ENCODE measurements around the gene DTWD2.
"Not testable (repeated sequence)": the region's sequence is repeated elsewhere in the genome, so short reads cannot be mapped to it uniquely, and the experiment has no call there.

The DTWD2 gene

DNA sequence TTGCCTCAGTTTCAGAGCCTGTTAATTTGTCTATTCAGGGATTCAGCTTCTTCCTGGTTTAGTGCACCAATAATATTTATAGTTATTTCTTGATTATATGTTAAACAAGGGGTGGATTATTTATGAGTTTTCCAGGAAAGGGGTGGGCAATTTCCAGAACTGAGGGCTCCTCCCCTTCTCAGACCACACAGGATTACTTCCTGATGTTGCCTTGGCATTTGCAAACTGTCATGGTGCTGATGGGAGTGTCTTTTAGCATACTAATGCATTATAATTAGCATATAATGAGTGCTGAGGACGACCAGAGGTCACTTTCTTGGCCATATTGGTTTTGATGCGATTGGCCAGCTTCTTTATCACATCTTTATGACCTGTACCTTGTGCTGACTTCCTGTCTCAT lies 6.2 kb upstream of the DTWD2 start:
- no peak for DNase-seq

DNA sequence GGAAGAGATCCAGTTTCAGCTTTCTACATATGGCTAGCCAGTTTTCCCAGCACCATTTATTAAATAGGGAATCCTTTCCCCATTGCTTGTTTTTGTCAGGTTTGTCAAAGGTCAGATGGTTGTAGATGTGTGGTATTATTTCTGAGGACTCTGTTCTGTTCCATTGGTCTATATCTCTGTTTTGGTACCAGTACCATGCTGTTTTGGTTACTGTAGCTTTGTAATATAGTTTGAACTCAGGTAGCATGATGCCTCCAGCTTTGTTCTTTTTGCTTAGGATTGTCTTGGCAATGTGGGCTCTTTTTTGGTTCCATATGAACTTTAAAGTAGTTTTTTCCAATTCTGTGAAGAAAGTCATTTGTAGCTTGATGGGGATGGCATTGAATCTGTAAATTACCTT lies 4.8 kb upstream of the DTWD2 start:
- DNase-seq = not testable (repeated sequence)

DNA sequence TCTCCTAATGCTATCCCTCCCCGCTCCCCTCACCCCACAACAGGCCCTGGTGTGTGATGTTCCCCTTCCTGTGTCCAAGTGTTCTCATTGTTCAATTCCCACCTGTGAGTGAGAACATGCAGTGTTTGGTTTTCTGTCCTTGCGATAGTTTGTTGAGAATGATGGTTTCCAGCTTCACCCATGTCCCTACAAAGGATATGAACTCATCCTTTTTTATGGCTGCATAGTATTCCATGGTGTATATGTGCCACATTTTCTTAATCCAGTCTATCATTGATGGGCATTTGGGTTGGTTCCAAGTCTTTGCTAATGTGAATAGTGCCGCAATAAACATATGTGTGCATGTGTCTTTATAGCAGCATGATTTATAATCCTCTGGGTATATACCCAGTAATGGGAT lies 3.7 kb upstream of the DTWD2 start:
- DNase-seq = not testable (repeated sequence)

DNA sequence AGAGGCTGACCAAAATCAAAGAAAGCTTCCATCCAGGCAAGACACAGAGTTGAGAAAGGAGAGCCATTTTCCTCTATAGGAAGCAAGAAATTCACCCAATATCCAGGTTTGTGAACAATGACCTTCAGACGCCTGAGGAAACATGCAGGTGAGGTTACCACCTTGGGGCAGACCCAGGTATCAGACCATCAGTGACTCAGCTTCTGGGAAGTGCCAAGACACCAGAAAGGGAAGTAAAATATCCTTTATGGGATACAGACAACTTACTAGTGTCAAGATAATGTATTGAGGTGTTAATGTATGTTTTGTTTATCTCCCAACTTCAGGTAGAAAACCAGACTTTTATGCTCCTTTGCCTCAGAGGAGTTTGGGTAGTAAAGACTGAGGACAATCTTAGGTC lies 2.2 kb upstream of the DTWD2 start:
- no peak for DNase-seq

DNA sequence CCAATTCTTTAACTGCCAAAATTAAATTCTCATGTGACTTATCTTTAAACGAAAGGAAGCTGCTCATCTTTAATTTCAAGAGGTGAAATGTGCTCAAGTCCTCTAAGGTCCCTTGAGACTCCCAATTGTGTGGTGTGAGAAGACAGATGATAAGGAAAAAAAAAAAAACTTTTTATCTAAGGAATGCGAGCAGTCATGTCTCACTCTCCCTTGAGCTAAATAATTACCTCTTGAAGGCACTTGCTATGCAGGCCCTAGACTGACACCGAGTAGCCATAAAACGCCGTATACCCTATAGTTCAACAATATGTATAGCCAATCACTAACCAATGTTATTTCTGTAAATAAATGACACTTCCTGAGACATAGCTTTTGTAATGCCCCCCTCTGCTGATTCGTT lies 1.5 kb upstream of the DTWD2 start:
- DNase-seq = no peak

DNA sequence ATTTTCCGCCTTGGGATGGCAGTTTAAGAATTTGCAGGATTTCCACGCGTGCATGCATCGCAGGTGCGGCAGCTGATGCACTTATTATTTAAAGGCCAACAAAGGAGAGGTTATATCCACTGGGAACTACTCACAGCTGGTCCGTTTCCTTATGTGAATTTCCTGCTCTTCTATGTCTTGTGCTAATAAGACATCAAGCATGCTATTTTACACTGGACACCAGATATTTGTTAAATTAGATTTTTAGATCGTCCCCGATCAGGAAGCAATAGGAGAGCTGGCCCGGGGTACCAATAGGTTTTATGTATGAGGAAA lies 476 bp upstream of the DTWD2 start:
- DNase-seq = peak; percentile 38

DNA sequence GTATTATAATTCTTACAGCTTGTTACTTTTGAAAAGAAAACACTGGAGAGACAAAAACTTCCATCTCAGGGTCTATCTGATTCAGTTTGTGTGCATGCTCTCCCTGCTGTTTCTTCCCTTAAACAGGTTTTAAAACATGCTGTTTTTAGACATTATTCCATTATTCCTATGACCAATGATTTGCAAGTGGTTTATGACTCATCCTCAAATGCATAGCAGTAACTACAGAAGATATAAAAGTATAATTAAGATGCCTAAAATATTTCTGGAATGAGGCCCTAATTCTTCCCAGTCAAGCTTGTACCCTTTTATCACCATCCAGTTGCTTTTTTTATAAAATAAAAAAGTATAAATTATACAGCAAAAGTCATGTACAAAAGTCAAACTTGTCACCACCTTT lies 3.7 kb downstream of the DTWD2 start:
- no peak for DNase-seq

DNA sequence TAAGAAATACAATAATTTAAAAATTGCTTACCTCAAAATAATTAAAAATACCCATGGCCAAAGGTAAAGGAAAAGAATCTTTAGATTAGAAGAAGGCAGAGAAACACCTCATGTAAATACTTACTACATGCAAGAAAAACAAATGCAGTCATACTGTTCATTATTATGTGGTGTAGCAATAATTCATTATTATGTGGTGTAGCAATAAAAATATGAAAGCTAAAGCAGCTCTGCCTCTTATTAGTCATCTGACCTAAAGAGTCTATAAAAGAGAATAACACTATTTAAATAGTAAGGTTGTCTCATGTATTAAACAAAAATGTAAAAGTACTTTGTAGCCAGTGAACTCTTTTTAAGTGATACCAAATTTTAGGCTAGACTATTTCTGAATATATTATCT lies 6.6 kb downstream of the DTWD2 start:
- no peak for DNase-seq

DNA sequence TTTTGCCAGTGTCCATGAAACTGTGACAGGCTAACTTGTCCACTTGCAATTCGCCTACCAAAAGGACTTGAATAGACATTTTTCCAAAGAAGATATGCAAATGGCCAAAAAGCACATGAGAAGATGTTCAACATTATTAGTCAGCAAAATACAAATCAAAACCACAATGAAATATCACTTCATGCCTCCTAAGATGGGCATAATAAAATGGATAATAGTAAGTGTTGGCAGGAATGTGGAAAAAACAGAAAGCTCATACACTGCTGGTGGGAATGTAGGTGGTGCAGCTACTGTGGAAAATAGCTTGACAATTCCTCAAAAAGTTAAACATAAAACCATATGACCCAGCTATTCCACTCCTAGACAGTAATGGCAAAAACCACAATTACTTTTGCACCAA lies 7.9 kb downstream of the DTWD2 start:
- DNase-seq = no peak

DNA sequence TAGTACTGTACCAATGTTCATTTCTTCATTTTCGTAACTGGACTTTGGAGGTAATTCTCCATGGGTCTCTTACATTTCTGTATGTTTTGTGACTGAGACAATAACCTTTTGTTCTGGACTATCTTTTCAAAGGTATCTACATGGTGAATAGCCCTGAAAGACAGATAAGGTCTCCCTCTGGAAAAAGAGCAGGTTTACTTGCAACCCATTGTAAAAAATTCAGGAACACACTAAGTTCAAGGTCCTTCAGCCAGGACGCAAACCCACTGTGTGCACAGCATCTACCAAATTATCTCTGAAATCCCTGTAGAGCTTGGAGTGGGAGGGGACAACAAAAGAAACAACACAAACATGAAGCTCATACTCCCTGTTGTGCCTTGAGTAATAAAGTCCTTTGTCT lies 8.3 kb downstream of the DTWD2 start:
- no peak for DNase-seq

DNA sequence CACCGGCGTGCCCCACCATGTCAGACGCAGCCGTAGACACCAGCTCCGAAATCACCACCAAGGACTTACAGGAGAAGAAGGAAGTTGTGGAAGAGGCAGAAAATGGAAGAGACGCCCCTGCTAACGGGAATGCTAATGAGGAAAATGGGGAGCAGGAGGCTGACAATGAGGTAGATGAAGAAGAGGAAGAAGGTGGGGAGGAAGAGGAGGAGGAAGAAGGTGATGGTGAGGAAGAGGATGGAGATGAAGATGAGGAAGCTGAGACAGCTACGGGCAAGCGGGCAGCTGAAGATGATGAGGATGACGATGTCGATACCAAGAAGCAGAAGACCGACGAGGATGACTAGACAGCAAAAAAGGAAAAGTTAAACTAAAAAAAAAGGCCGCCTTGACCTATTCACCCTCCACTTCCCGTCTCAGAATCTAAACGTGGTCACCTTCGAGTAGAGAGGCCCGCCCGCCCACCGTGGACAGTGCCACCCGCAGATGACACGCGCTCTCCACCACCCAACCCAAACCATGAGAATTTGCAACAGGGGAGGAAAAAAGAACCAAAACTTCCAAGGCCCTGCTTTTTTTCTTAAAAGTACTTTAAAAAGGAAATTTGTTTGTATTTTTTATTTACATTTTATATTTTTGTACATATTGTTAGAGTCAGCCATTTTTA lies 14.4 kb downstream of the DTWD2 start:
- DNase-seq = not testable (repeated sequence)

DNA sequence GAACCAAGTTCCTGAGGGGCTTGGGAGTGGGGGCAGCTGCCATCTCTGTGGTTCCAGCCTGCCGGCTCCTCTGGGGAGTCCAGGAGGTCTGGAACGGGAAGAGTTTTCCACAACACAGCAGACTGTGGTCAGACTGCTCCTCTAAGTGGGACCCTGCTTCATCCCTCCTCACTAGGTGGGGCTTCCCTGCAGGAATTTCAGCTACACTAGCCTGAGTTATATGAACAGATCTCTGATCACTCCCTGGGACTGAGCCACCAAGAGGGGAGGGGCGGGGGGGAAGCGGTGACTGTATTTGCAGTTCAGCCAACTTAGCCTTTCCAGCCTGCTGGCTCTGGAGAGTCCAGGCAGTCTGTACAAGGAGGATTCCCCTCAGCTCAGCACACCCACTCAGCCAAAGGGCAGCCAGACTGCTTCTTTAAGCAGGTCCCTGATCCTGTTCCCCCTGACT lies 19.4 kb downstream of the DTWD2 start:
- DNase-seq = no peak

DNA sequence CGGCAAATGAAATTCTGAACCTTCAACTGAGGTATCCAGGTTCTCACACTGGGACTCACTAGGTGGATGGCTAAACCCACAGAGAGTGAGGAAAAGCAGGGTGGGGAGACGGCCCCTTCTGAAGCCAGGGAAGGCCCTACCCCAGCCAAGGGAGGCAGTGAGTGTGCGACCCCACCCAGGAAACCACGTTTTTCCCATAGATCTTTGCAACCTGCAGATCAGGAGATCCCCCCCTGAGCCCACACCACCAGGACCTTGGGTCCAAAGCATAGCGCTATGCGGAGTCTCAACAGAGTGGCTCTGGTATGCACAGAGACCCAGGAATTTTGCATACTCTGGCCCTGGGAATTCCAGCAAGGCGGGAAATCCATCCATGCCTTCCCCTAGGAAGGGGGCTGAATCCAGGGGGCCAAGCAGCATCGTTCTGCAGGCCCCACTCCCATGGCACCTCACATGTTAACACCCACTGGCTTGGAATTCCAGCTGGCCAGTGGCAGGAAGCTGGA lies 19.9 kb downstream of the DTWD2 start:
- DNase-seq = no peak

DNA sequence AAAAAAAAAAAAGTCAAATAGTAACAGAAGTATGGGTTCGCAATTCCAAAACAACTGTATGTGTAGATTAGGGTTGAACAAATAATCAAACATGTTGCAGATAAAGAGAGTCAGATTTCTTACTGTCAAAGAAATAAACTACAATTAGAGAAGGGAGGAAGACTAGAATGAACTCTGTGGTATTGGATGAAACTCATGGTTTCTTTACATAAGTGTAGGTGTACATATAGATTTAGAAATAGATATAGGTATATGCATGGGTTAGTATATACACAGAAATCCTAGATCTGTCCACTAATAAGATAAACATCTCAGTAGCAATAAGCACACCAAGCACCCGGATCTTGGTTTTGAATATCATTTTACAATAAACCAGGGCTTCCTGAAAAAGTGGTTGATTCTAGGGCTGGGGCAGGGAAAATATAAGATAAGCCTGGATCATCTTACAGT lies 21.3 kb downstream of the DTWD2 start:
- no peak for DNase-seq

DNA sequence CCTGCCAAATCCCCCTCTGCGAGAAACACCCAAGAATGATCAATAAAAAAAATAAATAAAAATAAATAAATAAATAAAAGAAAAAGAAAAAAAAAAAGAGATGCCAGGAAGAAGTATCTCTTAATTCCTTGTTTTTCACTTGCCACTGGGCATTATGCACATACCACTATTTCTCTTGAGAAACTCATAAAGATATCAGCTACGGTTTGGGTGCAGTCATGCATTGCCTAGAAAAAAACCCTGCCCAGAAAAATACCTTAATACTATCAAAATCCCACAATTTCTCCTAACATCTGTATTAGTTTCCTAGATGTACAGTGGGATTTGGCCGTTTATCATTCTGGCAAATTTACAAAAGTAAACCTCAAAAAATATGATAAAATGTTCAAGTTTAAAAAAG lies 22.5 kb downstream of the DTWD2 start:
- DNase-seq = no peak

DNA sequence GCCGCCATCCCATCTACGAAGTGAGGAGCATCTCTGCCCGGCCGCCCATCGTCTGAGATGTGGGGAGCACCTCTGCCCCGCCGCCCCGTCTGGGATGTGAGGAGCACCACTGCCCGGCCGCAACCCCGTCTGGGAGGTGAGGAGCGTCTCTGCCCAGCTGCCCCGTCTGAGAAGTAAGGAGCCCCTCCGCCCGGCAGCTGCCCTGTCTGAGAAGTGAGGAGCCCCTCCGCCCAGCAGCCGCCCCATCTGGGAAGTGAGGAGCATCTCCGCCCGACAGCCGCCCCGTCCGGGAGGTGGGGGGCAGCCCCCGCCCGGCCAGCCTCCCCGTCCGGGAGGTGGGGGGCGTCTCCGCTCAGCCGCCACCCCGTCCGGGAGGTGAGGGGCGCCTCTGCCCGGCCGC lies 23.4 kb downstream of the DTWD2 start:
- not testable (repeated sequence) for DNase-seq

DNA sequence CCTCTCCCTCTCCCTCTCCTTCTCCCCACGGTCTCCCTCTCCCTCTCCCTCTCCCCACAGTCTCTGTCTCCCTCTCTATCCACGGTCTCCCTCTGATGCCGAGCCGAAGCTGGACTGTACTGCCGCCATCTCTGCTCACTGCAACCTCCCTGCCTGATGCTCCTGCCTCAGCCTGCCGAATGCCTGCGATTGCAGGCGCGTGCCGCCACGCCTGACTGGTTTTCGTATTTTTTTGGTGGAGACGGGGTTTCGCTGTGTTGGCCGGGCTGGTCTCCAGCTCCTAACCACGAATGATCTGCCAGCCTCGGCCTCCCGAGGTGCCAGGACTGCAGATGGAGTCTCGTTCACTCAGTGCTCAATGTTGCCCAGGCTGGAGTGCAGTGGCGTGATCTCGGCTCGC lies 24.0 kb downstream of the DTWD2 start:
- DNase-seq = not testable (repeated sequence)

DNA sequence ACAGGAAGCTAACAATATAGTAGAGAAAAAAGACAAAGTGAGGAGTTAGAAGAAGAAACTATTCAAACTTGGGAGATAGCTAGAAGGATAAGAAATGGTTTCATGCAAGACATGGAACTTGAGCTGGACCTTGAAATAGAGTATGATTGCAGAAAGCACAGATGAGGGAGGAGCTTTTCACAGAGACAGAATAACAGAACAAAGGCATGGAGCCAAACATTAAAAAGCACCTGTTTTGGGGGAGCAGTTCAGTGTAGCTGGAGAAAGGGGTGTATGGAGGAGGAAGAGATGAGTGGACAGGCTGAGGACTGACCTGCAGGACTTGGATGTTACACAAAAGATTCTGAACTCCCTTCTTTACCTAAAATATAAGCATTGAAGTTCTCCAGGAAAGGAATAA lies 25.2 kb downstream of the DTWD2 start:
- DNase-seq = no peak

DNA sequence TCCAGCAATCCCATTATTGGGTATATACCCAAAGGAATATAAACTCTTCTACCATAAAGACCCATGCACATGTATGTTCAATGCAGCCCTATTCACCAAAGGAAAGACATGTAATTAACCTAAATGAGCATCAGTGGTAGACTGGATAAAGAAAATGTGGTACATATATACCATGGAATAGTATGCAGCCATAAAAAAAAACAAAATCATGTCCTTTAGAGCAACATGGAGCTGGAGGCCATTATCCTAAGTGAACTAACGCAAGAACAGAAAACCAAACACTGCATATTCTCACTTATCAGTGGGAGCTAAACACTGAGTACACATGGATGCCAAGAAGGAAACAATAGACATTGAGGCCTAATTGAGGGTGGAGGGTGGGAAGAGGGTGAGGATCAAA lies 27.8 kb downstream of the DTWD2 start:
- no peak for DNase-seq

DNA sequence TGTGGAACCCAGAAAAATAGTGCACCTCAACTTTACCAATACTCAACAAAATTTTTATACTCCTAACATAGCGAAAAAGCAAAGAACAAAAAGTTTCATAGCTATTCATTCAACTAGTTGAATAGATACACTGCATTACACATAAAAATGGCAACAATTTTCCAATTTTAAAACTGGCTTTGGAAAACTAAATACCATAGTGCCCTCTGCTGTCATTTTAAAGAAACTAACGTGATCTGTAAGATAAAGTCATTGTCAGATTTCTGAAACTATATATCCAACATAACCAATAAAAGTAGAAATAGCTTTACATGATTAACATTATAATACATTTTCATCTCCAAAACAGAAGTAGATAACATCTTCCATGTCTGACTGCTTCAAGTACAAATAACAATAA lies 31.6 kb downstream of the DTWD2 start:
- DNase-seq = no peak

DNA sequence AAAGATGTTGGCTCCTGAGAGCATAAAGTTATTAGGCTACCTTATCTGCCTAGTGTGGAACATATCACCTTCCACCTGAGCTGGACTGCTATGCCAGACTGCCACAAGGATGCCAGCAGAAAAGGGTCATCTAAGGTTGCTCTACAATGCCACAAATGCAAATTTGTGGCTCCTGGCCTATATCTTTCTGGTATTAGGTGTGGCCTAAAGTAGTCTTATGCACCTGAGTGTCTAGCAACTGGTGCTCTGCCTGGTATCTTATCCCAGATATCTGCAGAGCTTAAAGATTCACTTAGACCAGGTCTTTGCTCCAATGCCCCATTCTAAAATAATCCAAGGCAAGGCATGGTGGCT lies 34.7 kb downstream of the DTWD2 start:
- no peak for DNase-seq

DNA sequence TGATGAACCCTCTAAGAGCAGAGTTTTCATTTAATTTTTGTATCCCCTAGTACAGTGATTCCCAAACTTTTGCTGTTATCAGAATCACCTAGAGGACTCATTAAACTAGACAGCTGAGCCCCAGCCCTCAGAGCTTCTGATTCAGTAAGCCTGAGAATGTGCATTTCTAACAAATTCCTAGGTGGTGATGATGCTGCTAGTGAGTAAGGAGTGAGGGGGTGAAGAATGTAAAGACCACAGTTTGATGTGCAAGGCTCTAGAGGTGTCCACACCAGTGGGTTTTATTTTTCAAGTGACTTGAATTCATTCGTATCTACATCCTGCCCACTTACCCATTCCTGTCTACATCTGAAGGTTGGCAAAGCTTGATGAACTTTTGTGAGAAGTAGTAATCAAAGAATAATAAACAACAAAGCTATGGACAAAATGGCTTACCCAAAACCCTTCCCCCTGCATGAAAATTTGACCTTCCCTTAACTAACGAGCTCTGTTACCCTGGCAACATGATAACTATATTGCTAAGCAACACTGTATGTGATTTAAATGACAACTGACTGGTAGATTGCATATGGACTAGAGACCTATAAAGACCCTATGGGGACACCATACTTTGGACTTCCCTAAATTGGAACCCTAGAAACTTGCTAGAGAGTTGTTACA lies 35.2 kb downstream of the DTWD2 start:
- DNase-seq = no peak

DNA sequence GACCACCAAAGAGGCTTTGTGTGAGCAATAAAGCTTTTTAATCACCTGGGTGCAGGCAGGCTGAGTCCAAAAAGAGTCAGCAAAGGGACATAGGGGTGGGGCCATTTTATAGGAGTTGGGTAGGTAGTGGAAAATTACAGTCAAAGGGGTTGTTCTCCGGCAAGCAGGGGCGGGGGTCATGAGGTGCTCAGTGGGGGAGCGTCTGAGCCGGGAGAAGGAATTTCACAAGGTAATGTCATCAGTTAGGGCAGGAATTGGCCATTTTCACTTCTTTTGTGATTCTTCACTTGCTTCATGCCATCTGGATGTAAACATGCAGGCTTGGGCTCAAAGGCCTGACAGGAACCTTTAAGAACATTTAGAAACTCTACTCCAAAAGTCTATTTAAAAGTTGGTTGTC lies 36.0 kb downstream of the DTWD2 start:
- DNase-seq = not testable (repeated sequence)

DNA sequence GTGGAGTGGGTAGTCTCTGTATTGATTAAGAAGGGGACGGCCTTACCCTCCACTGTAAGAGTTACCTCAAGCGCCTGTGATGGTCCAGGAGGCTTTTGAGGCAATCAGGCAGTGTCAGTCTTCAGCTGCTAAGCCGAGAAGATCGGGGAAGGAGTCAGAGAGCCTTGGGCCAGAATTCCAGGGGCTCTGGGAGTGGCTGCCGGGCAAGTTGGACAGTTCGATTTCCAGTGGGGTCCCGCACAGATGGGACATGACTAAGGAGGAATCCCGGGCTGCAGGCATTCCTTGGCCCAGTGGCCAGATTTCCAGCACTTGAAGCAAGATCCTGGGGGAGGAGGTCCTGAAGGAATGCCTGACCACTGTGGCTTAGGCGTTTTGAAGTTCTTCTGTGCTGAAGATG lies 38.0 kb downstream of the DTWD2 start:
- DNase-seq = not testable (repeated sequence)
